ENCODE results near the gene OFD1. TPM values are rescaled to one million over a fixed set of nuclear protein-coding genes. Genes with fewer than 3 reads are reported as not detected.
"Not testable (repeated sequence)": the region's sequence is repeated elsewhere in the genome, so short reads cannot be mapped to it uniquely, and the experiment has no call there.

The OFD1 gene
- total RNA-seq, 2 experiments from 2014 or later: 24.5 to 30.9 TPM

DNA sequence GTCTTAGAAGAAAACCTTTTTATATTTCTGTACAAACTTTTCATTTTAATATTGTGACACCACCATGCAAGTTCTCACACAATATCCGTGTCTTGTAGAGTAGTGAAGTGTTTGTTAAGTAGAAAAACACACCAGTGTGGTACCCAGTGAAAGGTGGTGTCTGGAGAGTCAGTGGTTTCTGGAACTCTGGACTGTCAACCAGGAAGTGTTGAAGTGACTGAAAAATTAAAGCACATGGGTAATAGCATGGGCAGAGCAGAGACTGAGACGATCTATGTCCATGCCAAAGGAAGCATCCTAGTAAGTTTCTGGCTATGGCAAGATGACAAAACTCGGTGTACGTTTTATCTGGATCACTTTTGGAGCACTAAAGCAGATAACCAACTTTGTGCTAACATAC is 23.4 kb upstream of the OFD1 start:
- ChIA-PET CTCF (interaction anchor here (0.6 kb wide), 1 partner anchor 321 kb away, joined by 3 read pairs; no protein-coding TSS in a partner anchor), POLR2A (no interaction called here)
- H3K36me3 Mint-ChIP-seq: peaks cover 27% of the 10 kb centered on the region
- H3K9me3 Mint-ChIP-seq: no peaks in the 10 kb centered on the region
- H3K27me3 Mint-ChIP-seq: no peaks in the 10 kb centered on the region
- intact Hi-C loops (cut with micrococcal nuclease): no loop called here
- no peak for DNase-seq
- no peak overlapping the region for H3K4me3 Mint-ChIP-seq
- peaks cover 16% of the 10 kb centered on the region for H3K4me1 Mint-ChIP-seq (ENCODE audit: low read depth)
- H3K27ac Mint-ChIP-seq: no peak overlapping the region

DNA sequence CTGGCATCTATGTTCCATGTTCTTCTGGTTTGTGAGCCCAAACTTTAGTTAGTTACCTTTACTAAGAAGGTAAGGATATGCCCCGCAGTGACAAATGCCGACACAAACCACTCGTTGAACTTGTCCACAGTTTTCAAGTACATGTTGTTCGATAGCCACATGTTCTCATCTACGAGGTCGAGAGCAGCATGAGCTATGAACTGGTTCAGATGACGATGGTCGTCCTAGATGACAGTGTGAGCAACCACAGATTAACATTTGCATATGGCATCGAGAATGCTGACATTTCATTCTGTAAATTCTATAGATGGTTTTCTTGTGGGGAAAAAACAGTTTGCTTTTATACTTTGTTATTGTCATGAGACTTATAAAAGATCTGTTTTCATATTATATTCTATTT is 18.1 kb upstream of the OFD1 start:
- H3K9me3 Mint-ChIP-seq: no peaks in the 10 kb centered on the region
- H3K36me3 Mint-ChIP-seq: peaks cover 36% of the 10 kb centered on the region
- peaks cover 32% of the 10 kb centered on the region for H3K4me1 Mint-ChIP-seq (ENCODE audit: low read depth)
- CTCF ChIA-PET: no interaction called here
- POLR2A ChIA-PET: interaction anchor here (1.5 kb wide), 1 partner anchor 19 kb away, joined by 3 read pairs; no protein-coding TSS in a partner anchor
- no peaks in the 10 kb centered on the region for H3K27me3 Mint-ChIP-seq
- H3K4me3 Mint-ChIP-seq: no peak overlapping the region
- peak overlapping the region; percentile 83 for H3K27ac Mint-ChIP-seq
- intact Hi-C loops (cut with micrococcal nuclease): loop anchor here (2.0 kb wide), 2 partner anchors 18 to 26 kb away; partner anchors contain the start of genes OFD1 and TRAPPC2
- DNase-seq: peak; percentile 22

- intact Hi-C loops (cut with micrococcal nuclease): loop anchor here (2.0 kb wide), 2 partner anchors 18 to 26 kb away; partner anchors contain the start of genes OFD1 and TRAPPC2
- peaks cover 28% of the 10 kb centered on the region for H3K4me1 Mint-ChIP-seq (ENCODE audit: low read depth)
- CTCF ChIA-PET: no interaction called here
- DNase-seq: peak; percentile 47
- no peaks in the 10 kb centered on the region for H3K27me3 Mint-ChIP-seq
- no peaks in the 10 kb centered on the region for H3K9me3 Mint-ChIP-seq
- POLR2A ChIA-PET: no interaction called here
- no peak overlapping the region for H3K4me3 Mint-ChIP-seq
- H3K36me3 Mint-ChIP-seq: peaks cover 33% of the 10 kb centered on the region
- H3K27ac Mint-ChIP-seq: peak overlapping the region; percentile 45
Observed at GRCh38 chrX:13716905-13717304, 17.6 kb upstream of the OFD1 start.

- Mint-ChIP-seq H3K36me3 (peaks cover 36% of the 10 kb centered on the region), H3K27me3 (no peaks in the 10 kb centered on the region), H3K4me3 (no peak overlapping the region), H3K4me1 (ENCODE audit: low read depth) (peaks cover 32% of the 10 kb centered on the region), H3K9me3 (no peaks in the 10 kb centered on the region), H3K27ac (peak overlapping the region; percentile 42)
- intact Hi-C loops (cut with micrococcal nuclease): loop anchor here (2.0 kb wide), 2 partner anchors 17 to 25 kb away; partner anchors contain the start of genes OFD1 and TRAPPC2
- POLR2A ChIA-PET: no interaction called here
- DNase-seq: no peak
- CTCF ChIA-PET: no interaction called here
Observed at GRCh38 chrX:13717700-13718472, 16.7 kb upstream of the OFD1 start.

DNA sequence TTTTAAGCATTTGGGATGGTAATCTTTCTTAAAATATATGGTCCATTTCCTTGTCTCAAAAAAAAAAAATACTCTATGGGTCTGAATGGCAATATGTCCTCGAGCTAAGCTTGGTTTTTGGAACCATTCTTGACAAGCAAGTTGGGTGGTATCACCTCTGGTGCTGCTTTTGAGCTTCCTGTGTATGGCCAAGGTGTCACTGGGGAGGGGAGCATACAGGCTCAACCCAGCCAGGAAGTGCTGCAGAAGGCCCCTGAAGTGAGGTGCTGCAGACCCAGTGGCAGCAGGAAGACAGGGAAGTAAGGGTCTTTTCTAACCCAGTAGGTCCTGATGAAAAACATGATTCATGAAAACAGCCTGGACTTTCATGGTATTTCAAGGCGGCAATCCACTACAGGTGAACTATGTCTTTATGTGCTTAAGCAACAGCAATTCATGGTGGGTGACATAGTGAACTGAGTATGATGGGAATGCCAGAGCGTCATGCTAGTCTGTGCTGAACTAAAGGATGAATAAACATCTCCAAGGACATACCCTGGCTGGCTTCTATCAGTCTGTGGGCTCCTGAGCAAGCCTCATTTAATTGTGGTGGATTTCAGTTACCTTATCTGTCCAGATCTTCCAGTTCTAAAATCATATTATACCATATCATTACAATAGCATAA is 15.2 kb upstream of the OFD1 start:
- Mint-ChIP-seq H3K36me3 (peaks cover 44% of the 10 kb centered on the region), H3K27ac (peak overlapping the region; percentile 45), H3K4me3 (no peak overlapping the region), H3K27me3 (no peaks in the 10 kb centered on the region), H3K4me1 (ENCODE audit: low read depth) (peaks cover 40% of the 10 kb centered on the region), H3K9me3 (no peaks in the 10 kb centered on the region)
- ChIA-PET POLR2A (no interaction called here), CTCF (no interaction called here)
- intact Hi-C loops (cut with micrococcal nuclease): no loop called here
- DNase-seq: no peak

DNA sequence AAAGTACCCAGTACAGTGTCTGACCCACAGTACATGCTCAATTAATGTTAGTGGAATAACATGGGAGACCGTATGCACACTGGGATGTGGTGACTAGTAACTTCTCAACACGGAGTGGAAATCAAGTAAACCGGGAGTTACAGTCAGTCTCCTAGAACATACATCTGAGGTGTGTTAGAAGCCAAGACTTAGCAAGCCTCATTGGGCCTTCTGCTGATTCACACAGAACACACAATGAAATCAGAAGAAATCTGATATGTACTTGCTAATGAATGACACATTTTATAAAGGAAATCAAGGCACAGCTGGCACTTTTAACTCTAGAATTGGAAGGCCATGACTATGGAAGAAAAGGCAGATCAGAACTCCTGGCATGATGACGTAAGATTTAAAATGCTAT is 13.2 kb upstream of the OFD1 start:
- no peak overlapping the region for H3K27ac Mint-ChIP-seq
- DNase-seq: no peak
- no peak overlapping the region for H3K4me3 Mint-ChIP-seq
- ChIA-PET POLR2A (no interaction called here), CTCF (no interaction called here)
- H3K36me3 Mint-ChIP-seq: peaks cover 39% of the 10 kb centered on the region
- H3K4me1 Mint-ChIP-seq (ENCODE audit: low read depth): peaks cover 55% of the 10 kb centered on the region
- H3K27me3 Mint-ChIP-seq: no peaks in the 10 kb centered on the region
- H3K9me3 Mint-ChIP-seq: peaks cover under 1% of the 10 kb centered on the region
- intact Hi-C loops (cut with micrococcal nuclease): no loop called here

- no peak overlapping the region for H3K4me3 Mint-ChIP-seq
- peaks cover 4% of the 10 kb centered on the region for H3K9me3 Mint-ChIP-seq
- POLR2A ChIA-PET: no interaction called here
- CTCF ChIA-PET: no interaction called here
- H3K27me3 Mint-ChIP-seq: no peaks in the 10 kb centered on the region
- no peak for DNase-seq
- H3K36me3 Mint-ChIP-seq: peaks cover 42% of the 10 kb centered on the region
- intact Hi-C loops (cut with micrococcal nuclease): no loop called here
- peaks cover 57% of the 10 kb centered on the region for H3K4me1 Mint-ChIP-seq (ENCODE audit: low read depth)
- H3K27ac Mint-ChIP-seq: no peak overlapping the region
Observed at GRCh38 chrX:13721819-13722519, 12.6 kb upstream of the OFD1 start.

- H3K4me3 Mint-ChIP-seq, H3K27me3 Mint-ChIP-seq: not testable (repeated sequence)
- ChIA-PET POLR2A (interaction anchor here (0.6 kb wide), 1 partner anchor 733 kb away, joined by 3 read pairs; no protein-coding TSS in a partner anchor), CTCF (interaction anchor here (0.7 kb wide), 1 partner anchor 10 kb away, joined by 4 read pairs; the partner anchor contains the start of genes OFD1 and TRAPPC2)
- H3K36me3 Mint-ChIP-seq: peaks cover 54% of the 10 kb centered on the region
- peak; percentile 81 for DNase-seq
- peaks cover 57% of the 10 kb centered on the region for H3K4me1 Mint-ChIP-seq (ENCODE audit: low read depth)
- intact Hi-C loops (cut with micrococcal nuclease): loop anchor here (1.0 kb wide), 1 partner anchor 9 kb away; the partner anchor contains the start of genes OFD1 and TRAPPC2
- peak overlapping the region; percentile 81 for H3K27ac Mint-ChIP-seq
- H3K9me3 Mint-ChIP-seq: peaks cover 13% of the 10 kb centered on the region
Observed at GRCh38 chrX:13724878-13725277, 9.7 kb upstream of the OFD1 start.

GRCh38 chrX:13726583-13726982 is 8.0 kb upstream of the OFD1 start:
- DNase-seq; CTCF ChIA-PET; intact Hi-C loops (cut with micrococcal nuclease); H3K4me3 Mint-ChIP-seq; H3K27me3 Mint-ChIP-seq; POLR2A ChIA-PET: not testable (repeated sequence)
- Mint-ChIP-seq H3K27ac (peak overlapping the region; percentile 81), H3K9me3 (peaks cover 13% of the 10 kb centered on the region), H3K4me1 (ENCODE audit: low read depth) (peaks cover 66% of the 10 kb centered on the region), H3K36me3 (peaks cover 55% of the 10 kb centered on the region)

DNA sequence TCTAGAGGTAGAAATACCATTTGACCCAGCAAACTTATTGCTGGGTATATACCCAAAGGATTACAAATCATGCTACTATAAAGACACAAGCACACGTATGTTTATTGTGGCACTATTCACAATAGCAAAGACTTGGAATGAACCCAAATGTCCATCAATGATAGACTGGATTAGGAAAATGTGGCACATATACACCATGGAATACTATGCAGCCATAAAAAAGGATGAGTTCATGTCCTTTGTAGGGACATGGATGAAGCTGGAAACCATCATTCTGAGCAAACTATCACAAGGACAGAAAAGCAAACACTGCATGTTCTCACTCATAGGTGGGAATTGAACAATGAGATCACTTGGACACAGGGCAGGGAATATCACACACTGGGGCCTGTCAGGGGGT is 4.0 kb upstream of the OFD1 start:
- CTCF ChIA-PET, POLR2A ChIA-PET, H3K4me3 Mint-ChIP-seq, H3K27ac Mint-ChIP-seq, H3K27me3 Mint-ChIP-seq, DNase-seq: not testable (repeated sequence)
- intact Hi-C loops (cut with micrococcal nuclease): loop anchor here (5.0 to 10.0 kb wide), 4 partner anchors 638 to 1607 kb away; partner anchors contain the start of genes FANCB, MOSPD2 and PIGA
- H3K36me3 Mint-ChIP-seq: peaks cover 48% of the 10 kb centered on the region
- peaks cover 13% of the 10 kb centered on the region for H3K9me3 Mint-ChIP-seq
- H3K4me1 Mint-ChIP-seq (ENCODE audit: low read depth): peaks cover 63% of the 10 kb centered on the region

GRCh38 chrX:13732246-13733067 is 2.1 kb upstream of the OFD1 start:
- Mint-ChIP-seq H3K9me3 (peaks cover 4% of the 10 kb centered on the region), H3K4me1 (ENCODE audit: low read depth) (peaks cover 54% of the 10 kb centered on the region), H3K27ac (peak overlapping the region; percentile 49), H3K4me3 (peak overlapping the region; percentile 22), H3K36me3 (peaks cover 37% of the 10 kb centered on the region), H3K27me3 (no peaks in the 10 kb centered on the region)
- intact Hi-C loops (cut with micrococcal nuclease): loop anchor here (5.0 to 10.0 kb wide), 4 partner anchors 640 to 1605 kb away; partner anchors contain the start of genes FANCB, MOSPD2 and PIGA
- no peak for DNase-seq
- ChIA-PET POLR2A (no interaction called here), CTCF (no interaction called here)

All from activated CD4-positive, alpha-beta memory T cell treated with anti-CD3 and anti-CD28 coated beads for 36 hours (primary cell).